DND-41 (cell line): ENCODE results near the gene GRK1.
"Not testable (repeated sequence)": the region's sequence is repeated elsewhere in the genome, so short reads cannot be mapped to it uniquely, and the experiment has no call there.

Experiments
- EZH2 ChIP-seq: IDR thresholded peaks from 3 replicates; pipeline ENCODE4 v1.6.1; 2012; ENCODE audit warnings: borderline replicate concordance, low read depth, mild to moderate bottlenecking, moderate library complexity, low read length, inconsistent platforms; ENCODE audit not compliant: severe bottlenecking
- TF ChIP-seq, protein P1 (sequence below): IDR thresholded peaks from 2 replicates; pipeline ENCODE4 v1.5.1; 2012; ENCODE audit warnings: borderline replicate concordance, low read length, moderate library complexity, mild to moderate bottlenecking; ENCODE audit not compliant: poor library complexity, severe bottlenecking; ENCODE audit errors: extremely low read depth

DNA sequence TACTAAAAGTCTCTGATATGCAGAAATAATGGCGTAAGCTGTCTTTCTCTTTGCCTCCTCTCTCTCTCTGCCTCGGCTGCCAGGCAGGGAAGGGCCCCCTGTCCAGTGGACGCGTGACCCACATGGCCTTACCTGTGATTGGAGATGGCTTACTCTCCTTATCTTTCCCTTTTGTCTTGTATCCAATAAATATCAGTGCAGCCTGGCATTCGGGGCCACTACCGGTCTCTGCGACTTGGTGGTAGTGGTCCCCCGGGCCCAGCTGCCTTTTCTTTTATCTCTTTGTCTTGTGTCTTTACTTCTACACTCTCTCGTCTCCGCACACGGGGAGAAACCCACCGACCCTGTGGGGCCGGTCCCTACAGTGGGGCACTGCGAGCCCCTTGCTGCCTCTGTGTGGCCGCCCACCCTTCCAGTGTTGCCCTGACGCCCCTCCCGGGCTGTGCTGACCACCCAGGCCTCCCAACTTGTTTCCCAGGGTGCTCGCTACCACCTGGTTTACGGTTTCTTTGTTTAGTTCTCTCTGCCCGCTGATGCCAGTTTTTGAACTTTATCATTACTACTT lies 45.0 kb upstream of the GRK1 start:
- TF ChIP-seq, protein P1, sequence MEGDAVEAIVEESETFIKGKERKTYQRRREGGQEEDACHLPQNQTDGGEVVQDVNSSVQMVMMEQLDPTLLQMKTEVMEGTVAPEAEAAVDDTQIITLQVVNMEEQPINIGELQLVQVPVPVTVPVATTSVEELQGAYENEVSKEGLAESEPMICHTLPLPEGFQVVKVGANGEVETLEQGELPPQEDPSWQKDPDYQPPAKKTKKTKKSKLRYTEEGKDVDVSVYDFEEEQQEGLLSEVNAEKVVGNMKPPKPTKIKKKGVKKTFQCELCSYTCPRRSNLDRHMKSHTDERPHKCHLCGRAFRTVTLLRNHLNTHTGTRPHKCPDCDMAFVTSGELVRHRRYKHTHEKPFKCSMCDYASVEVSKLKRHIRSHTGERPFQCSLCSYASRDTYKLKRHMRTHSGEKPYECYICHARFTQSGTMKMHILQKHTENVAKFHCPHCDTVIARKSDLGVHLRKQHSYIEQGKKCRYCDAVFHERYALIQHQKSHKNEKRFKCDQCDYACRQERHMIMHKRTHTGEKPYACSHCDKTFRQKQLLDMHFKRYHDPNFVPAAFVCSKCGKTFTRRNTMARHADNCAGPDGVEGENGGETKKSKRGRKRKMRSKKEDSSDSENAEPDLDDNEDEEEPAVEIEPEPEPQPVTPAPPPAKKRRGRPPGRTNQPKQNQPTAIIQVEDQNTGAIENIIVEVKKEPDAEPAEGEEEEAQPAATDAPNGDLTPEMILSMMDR: not testable (repeated sequence)
- TF ChIP-seq EZH2: not testable (repeated sequence)
